Choroid plexus epithelial cell (primary cell): ENCODE data around the gene CHCHD6.

Source experiments
- DNase-seq: peaks from one replicate; pipeline ENCODE4 v3.0.0-alpha.2; 2010; ENCODE audit warnings: low read depth
- H3K4me3 ChIP-seq: 2 replicates; pipeline ENCODE4 v1.5.1; 2011; ENCODE audit warnings: low read depth, mild to moderate bottlenecking, control low read depth, low read length, moderate library complexity
- CTCF ChIP-seq: conservative IDR thresholded peaks from 2 replicates; pipeline ENCODE4 v1.5.1; 2011; ENCODE audit warnings: low read depth, mild to moderate bottlenecking, control low read depth, inconsistent platforms, low read length, moderate library complexity

The CHCHD6 gene

GRCh38 chr3:126807795-126808194 is 103.8 kb downstream of the CHCHD6 start:
- no peak for TF ChIP-seq CTCF
- H3K4me3 ChIP-seq, result no peak overlapping the region
- no peak for DNase-seq

- TF ChIP-seq CTCF, result no peak
- peak; percentile 14 for DNase-seq
- no peak overlapping the region for H3K4me3 ChIP-seq
Measured at GRCh38 chr3:126811530-126811929, 107.5 kb downstream of the CHCHD6 start.

GRCh38 chr3:126816298-126816697 is 112.3 kb downstream of the CHCHD6 start:
- DNase-seq, result no peak
- no peak overlapping the region for H3K4me3 ChIP-seq
- no peak for TF ChIP-seq CTCF

GRCh38 chr3:126816986-126817777 is 113.1 kb downstream of the CHCHD6 start:
- peak; percentile 10 for DNase-seq
- H3K4me3 ChIP-seq, result no peak overlapping the region

GRCh38 chr3:126817781-126818180 is 113.7 kb downstream of the CHCHD6 start:
- TF ChIP-seq CTCF, result no peak
- no peak overlapping the region for H3K4me3 ChIP-seq
- DNase-seq, result no peak

More at GRCh38 chr3:126816986-126817777, 113.1 kb downstream of the CHCHD6 start:
- no peak for TF ChIP-seq CTCF

- DNase-seq, result no peak
- H3K4me3 ChIP-seq, result no peak overlapping the region
- no peak for TF ChIP-seq CTCF
Measured at GRCh38 chr3:126818400-126819095, 114.5 kb downstream of the CHCHD6 start.
